T-helper 2 cell treated with Interferon-gamma antibody and Interleukin-4, amounts not matched to agents 100 ng/mL and 5 ng/mL, for 36 hours (primary cell): ENCODE measurements around the gene UBE2N. TPM values are rescaled to one million over a fixed set of nuclear protein-coding genes. Genes with fewer than 3 reads are reported as not detected.
"Not testable (repeated sequence)": the region's sequence is repeated elsewhere in the genome, so short reads cannot be mapped to it uniquely, and the experiment has no call there.

Source experiments
- intact Hi-C: fragments of 100-400 bp; cut with micrococcal nuclease; formaldehyde crosslinking; loops from one replicate; pipeline ENCODE4 v1.15.1; 2023
- total RNA-seq: library from RNA; stranded (reverse); gene quantifications from 2 replicates; pipeline ENCODE4 v1.2.3, GENCODE V29; 2022

Gene UBE2N
- total RNA-seq, 1 donor from 2014 or later: 195 TPM

DNA sequence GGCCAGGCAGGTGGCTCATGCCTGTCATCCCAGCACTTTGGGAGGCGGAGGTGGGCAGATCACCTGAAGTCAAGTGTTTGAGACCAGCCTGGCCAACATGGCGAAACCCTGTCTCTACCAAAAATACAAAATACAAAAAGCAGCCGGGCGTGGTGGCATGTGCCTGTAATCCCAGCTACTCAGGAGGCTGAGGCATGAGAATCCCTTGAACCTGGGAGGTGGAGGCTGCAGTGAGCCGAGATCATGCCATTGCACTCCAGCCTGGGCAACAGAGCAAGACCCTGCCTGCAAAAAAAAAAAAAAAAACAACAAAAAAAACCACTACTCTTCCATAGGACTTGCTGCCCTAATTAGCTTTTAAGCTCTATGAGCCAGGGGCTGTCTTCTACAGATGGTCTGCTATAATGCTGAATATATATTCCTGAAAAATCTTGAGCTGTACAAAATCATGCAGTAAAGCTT is 59.7 kb downstream of the UBE2N start:
- intact Hi-C loops: not testable (repeated sequence)

DNA sequence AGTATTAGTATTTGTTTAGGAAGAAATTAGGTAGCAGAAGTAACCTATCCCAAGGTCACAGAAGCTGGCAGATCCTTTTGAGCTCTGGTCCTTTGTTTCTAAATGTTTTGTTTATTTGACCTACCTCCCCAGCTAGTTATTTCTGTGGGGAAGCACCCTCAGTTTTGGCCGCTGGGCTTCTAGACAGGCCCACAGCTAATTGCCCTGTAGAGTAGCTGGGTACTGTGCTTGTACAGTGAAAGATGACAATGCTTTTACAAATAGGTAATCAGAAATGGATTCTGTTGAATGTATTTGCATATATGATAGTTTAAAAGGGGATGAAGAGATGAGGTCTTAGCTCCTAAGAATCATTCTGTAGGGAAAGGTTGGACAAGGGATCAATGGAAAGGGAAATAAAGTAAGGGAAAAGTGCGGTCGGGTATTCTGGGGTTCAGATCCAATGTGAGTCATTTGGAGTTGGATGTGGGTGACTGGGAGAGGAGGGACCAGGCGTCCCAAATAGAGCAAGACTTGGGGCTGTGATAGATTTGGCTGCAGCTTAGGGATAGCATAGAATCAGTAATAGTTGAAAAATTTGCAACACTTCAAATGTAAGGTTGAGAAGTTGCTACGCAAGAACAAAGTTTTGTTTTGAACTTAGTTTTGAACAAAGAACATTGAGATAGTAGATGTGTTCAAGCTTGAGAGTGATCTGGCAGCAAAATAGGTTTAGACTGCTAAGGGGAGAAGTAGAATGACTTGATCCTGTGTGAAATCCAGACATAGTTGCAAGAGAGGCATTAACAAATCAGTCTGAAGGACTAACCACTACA is 60.4 kb downstream of the UBE2N start:
- intact Hi-C loops: no loop called here

DNA sequence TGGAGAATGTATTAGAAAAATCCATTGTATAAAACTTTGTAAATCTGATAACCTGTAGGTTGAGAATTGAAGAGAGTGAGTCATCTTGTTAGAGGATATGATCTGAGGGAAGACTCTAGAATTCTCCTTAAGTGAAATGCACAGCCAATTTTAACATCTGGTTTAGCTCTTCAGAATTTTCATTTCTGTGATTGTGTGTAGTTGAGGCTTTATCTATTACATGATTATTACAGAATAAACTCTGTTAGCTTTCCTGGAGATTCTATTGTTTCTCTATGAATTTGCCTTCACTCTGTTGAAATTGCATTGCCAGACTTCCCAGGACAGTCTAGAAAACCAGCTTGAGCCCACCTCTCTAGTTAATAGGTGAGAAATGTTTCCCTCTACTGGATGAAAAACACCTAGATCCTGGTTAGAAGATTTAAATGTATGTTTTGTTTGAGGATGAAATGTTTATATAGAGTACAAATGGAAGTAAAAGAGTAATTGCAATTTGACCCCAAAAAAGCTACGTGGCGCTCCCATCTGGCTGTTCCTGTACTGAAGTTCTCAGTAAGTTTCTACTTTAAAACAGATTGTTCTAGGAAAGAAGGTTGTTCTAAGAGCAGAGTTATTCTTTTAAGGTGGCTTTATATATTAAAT is 61.1 kb downstream of the UBE2N start:
- intact Hi-C loops: loop anchor here (1.0 kb wide), 2 partner anchors 282 to 393 kb away; no protein-coding TSS in a partner anchor

DNA sequence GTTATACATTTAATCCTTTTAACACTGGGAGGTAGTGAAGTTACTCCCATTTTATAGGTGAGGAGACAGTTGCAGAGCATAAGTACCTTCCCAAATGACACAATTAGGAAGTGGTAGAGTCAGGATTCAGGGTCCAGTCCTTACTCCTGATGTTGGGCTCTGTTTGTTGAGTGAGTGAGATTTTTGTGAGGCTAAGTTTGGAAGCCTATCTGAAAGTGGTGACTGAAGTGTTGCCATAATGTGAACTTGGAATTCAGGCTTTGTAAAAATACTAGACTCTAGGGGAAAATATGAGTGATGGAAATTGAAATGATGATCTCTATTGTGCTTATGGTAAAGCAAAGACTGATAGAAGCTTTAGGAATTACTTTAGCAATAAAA is 61.8 kb downstream of the UBE2N start:
- intact Hi-C loops: loop anchor here (1.0 to 5.0 kb wide), 8 partner anchors 15 to 1837 kb away; partner anchors contain the start of genes FGD6 and VEZT

DNA sequence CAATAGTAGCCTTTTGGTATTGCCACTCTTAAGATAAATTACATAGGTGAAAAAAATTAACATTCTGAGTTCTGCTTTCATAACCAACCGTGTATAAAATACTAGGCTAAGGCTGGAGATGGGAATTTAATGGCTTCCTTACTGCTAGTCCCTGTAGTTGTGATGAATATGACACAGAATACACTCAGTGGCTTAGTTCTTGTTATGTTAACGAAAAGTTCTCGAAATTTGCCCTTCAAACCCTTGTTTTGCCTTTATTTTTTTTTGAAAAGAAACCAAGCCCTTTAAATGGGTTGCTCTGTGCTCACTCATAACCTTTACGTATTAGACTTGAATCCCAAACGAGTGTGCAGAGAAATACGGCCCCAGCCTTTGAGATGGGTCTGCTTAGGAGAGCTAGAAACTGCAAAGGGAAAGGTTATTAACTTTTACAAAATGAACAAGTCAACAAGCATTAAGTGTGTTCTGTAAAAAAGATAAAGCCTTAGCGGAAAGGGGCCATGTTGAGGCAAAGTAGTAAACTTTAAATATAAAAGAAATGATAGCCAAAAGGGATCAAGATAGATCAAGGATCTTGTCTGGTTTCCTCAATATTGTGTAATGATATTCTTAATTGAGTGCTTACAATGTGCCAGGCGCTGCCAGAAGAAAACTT is 62.3 kb downstream of the UBE2N start:
- intact Hi-C loops: loop anchor here (2.0 to 5.0 kb wide), 6 partner anchors 15 to 1838 kb away; partner anchors contain the start of genes FGD6 and VEZT

DNA sequence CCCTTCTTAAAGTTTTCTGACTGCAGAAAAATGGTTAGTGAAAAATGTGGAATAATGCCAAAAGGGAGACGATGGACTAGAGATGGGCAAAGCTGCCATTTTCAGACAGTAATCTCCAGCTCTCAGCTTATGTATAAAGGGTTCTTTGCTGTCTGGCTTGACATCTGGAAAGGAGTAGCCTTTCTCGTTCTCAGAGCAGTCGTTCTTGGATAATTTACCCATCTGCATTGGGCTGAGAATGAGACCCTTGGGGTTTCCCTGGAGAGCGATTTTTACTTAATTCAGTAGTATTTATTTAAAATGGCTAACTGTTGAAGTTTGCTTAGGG is 62.8 kb downstream of the UBE2N start:
- intact Hi-C loops: loop anchor here (2.0 to 5.0 kb wide), 6 partner anchors 14 to 1838 kb away; partner anchors contain the start of genes FGD6 and VEZT

DNA sequence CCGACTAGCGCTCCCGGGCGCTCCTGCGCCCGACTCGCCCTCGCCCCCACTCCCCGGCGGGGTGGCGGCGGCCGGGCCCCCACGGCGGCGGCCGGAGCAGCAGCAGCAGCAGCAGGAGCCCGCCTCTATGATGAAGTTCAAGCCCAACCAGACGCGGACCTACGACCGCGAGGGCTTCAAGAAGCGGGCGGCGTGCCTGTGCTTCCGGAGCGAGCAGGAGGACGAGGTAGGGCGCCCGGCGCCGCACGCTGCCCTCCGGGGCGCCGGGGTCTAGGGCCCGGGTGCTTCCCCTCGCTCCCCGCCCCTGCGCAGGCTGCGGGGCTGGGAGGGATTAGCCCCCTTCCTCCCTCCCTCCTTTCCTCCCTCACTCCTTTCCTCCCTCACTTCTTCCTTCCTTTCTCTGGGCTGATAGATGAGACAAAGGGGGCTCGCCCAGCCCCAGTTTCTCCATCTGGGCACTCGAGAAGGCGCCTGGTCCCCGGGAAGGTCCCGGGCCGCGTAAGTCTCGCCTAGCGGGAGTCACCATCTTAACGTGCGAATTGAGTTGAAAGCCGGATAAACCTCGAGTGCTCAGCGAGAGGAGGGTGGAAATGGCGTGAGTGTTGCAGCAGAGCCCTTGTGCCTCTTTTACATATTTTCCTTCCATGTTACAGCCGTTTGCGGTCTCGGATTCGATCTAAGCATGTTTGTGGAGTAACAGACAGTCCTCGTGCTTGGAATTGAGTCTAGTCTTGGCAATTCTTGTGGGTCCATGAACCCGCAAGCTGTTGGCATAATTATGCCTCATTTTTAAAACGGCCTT is 63.4 kb downstream of the UBE2N start:
- intact Hi-C loops: loop anchor here (2.0 to 5.0 kb wide), 6 partner anchors 14 to 1839 kb away; partner anchors contain the start of genes FGD6 and VEZT

DNA sequence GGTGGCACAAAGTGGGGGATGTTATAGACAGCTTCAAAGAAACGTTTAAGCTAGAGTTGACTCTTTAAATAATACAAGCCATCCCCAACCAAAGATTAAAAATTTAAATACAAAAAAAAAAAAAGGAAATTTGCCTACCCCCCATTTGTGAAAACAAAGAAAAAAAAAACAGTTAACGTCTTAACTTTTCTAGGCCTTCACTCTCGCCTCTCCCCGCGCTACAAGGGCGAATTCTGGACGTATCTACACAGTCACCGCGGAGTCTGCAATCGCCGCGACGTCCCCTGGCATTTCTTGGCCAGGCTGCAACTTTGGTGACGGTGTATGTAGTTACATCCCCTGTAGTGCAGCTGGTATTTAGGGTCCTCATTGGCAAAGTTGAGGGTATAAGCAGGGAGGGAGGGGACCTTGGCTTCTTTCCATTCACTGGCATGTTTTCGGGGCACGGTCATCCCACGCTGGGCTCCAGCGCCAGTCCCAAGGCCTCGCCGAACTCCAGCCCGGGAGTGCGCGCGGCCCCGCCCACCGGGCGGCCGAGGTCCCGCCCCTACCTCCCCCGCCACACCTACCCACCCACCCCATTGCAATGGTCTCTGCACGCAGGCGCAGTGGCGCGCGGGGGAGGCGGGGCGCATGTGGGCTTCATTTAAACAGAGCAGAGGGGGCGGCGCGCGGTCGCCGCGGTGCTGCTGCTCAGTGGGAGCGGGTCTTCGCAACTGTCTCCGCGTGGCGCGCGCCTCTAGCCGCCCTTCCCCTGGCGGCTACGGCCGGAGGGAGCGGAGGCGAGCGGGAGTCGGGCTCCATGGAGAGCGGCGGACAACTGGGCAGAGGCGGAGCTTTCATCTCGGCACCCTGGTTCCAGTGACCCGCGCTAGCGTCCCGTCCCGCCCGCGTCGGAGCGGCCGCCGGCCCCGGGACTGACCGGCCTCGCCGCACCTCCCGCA is 64.2 kb downstream of the UBE2N start, which contains the start of gene NUDT4:
NUDT4 (plus strand) TSS at position 674 of the 944 bp plus-strand sequence. CDS start 398 bp downstream, outside the sequence.
- intact Hi-C loops: loop anchor here (1.0 to 5.0 kb wide), 9 partner anchors 13 to 1840 kb away; partner anchors contain the start of genes EEA1, FGD6, MRPL42 and VEZT

DNA sequence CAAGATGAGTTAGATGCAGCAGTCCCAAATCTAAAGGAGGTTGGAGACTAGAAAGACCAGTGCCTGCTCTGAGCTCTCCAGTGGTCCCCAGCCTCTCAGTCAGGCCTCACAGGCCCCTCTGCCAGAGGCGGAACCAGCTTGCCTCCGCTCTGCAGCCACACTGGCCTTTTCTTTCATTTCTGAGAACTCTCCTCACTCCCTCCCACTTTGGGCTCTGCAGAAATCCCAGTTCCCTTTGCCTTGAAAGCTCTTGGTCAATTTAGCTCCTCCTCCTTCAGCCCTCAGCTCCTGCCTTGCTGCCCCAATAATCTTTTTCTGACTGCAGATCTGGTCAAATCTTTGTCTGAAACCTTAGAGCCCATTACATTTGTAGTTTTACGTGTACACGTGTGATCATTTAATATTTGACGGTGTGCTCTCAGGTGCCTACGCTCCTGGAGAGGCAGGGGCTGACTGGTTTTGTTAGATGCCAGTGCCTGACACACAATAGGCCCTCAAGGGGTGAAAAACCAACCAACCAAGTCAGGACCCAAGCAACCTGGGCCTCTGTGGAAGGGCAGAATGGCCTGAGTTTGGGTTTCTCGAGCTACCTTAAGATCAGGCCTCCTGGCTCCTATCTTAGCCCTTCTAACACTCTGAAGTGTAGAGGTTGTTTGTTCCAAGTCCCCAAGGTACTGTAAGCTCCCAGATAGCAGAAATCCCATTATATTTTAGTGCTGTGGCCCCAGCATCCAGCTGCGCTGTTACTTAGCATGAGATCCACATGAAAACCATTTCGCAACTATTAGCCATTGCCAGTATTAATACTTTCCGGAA is 65.1 kb downstream of the UBE2N start:
- intact Hi-C loops: loop anchor here (1.0 to 5.0 kb wide), 7 partner anchors 41 to 1841 kb away; partner anchors contain the start of genes EEA1, FGD6, MRPL42 and VEZT

DNA sequence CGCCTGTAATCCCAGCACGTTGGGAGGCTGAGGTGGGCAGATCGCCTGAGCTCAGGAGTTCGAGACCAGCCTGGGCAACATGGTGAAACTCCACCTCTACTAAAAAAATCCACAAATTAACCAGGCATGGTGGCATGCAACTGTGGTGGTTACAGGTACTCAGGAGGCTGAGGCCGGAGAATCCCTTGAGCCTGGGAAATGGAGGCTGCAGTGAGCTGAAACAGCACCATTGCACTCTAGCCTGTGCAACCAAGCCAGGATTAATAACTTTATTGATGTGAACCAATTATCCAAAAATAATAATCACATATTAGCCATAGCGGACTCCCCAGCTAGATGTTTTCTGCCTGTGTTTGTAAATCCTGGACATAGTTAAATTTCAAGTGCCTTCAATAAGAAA is 65.8 kb downstream of the UBE2N start:
- intact Hi-C loops: loop anchor here (2.0 to 5.0 kb wide), 5 partner anchors 41 to 1841 kb away; partner anchors contain the start of genes FGD6, MRPL42 and VEZT

DNA sequence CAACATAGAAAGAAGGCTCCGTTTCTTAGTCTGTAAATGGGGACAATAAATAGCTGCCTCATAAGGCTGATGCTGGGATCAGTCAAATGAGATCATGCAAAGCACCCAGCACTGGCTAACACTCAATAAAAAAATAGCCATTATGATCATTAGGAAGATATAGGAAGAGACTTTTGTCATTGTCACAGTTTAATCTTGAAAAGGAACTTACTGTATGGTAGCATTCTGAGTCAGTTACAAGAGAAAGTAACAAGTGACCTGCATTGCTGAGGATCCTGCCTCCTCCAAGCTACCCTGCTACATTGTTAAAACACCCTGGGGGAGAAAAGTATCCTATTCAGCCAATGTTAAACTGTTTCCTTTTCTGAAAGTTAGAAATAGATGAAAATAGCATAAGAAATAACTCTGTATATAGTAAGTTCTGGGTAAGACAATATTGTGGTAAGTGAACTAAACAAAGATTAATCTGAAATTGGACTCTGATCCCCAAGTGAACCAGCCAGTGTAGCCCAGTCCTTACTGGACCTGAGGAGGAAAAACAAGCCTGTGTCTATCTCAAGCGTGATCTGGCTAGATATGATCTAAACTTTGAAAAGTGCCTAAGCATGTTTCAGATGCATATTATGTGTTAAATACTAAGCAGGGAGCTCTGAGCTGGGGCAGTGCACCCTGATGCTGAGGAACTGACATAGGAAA is 67.6 kb downstream of the UBE2N start:
- intact Hi-C loops: no loop called here

DNA sequence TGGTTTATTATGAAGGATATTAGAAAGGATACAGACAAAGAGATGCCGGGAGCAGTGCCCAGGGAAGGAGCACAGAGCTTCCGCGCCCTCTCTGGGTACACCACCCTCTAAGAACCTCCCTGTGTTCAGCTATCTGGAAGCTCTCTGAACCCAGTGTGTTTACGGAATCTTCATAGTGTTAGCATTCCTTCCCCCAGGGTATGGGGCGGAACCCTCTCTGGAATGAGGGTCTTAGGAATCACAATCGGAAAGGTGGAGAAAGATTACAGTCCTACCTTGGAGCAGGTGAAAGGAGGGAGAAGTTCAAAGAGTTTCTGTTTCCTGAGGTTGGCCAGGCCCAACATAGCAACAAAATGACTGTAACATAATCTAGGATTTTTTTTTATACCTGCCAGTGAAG is 70.8 kb downstream of the UBE2N start:
- intact Hi-C loops: no loop called here

DNA sequence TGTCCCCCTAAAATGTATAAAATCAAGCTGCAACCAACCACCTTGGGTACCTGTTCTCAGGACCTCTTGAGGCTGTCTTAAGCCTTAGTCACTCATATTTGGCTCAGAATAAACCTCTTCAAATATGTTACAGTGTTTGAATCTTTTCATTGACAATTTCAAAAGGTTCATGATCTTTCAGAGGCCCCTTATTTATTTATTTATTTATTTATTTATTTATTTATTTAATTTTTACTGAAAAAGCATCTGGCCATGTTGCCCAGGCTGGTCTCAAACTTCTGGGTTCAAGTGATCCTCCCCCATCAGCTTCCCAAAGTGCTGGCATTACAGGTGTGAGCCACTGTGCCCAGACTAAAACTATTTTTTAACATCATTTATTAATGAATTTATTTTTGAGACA is 72.2 kb downstream of the UBE2N start:
- intact Hi-C loops: no loop called here

DNA sequence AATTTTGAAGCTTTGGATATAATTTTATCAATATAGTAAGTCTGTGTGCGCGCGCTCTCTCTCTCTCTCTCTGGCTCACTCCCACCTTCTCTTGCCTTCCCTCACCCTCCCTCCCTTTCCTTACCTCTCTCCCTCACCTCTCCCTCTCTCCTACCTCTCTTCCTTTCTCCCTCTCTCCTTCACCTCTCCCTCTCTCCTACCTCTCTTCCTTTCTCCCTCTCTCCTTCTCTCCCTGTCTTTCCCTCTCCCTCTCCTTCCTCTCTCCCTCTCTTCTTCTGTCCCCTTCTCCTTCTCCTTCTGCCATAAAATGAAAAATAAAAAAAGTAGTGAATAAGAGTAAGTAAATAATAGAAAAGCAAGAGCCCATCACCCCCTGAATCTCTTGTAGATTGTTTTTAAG is 73.0 kb downstream of the UBE2N start:
- intact Hi-C loops: no loop called here

DNA sequence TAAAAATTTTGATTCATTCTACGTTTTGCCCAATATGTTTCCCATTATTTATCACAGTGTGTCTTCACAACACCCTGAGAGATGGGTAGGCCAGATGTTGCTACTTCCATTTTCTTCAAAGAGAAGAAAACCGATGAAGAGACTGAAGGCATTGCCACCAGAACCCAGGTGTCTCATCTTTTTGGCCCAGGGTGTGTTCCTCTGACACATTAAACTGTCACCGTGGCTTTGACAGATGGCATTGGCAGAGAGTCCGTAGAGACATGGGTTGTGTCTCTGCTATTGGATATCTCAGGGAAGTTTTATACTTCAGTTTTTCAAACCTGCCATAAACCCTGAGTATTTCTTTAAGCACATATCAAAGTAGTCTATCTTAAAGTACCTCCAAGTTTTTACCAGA is 75.3 kb downstream of the UBE2N start:
- intact Hi-C loops: no loop called here

DNA sequence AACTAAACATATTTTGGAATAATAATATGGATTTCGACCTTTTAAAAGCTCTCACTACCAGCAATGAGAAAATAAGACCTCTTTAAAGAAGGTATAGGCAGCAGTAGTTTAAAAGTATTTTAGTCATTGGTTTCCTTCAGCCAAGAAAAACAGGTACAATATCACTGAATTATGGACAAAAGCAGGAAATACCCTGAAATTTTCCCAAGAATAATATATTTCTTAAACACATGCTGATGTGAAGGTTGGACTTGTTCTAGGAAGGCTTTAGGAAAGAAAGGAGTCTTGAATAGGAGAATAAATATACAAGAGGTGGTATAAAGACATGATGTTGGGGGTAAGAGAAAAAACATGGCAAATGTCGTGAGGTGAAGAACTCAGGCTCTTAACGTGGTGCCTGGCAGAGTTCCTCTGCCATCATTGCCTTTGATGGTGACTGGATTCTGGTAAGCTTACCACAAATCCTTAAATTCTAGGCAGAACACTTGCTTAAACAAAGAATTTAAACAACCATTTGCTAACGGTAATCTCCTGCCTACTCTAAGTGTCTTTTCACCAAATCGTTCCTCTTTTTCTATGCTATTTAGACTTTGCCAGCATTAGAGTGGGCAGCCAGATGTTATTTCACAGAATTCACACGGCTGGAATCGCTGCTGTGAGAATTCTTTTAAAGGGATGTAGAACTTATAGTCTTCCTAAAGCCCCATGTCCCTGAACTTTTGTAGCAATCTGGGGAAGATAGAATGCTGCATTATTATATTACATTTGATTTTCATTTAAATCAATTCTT is 75.9 kb downstream of the UBE2N start:
- intact Hi-C loops: loop anchor here (2.0 kb wide), 1 partner anchor 13 kb away; no protein-coding TSS in a partner anchor

DNA sequence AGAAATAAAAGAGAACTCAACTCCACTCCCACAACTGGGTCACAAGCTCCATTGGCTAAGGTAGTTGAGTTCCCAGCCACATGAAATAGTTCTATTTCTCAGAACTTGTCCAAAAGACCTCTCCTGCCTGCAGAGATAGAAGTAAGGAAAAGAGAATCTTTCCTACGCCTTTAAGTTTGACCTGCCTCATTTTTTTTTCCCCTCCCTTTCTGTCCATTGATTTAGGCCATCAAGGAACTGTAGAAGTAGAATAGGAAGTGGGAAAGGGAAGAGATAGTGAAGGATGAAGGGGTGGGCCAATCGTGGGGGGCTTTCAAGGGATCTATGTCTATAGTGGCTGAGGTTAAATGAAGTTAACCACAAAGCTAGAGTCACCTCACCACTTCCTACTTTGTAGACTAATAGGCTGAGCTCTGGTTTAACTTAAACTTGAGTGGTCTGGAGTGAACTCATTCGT is 77.9 kb downstream of the UBE2N start:
- intact Hi-C loops: loop anchor here (2.0 kb wide), 1 partner anchor 15 kb away; no protein-coding TSS in a partner anchor
